ENCODE measurements around the gene KRTAP19-6. TPM values are rescaled to one million over a fixed set of nuclear protein-coding genes. Genes with fewer than 3 reads are reported as not detected.
"Not testable (repeated sequence)": the region's sequence is repeated elsewhere in the genome, so short reads cannot be mapped to it uniquely, and the experiment has no call there.

The KRTAP19-6 gene
- total RNA-seq, 1 donor from 2014 or later, result not detected

DNA sequence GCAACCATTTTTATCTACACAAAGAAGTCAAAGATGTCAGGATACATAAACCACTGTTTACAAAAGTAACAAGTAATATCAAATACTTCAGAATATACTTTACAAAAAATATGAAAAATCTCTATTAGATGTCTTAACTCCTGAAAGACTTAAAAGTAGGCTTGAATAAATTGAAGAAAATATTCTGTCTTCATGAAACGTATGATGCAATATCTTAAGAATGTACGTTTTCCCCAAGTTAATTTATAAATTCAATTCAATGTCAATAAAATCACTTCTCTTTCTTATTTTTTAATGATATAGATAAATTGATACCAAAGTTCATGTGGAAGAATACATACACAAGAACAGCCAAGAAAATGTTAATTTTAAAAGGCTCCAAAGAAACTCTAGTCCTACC, 13.4 kb upstream of the KRTAP19-6 start:
- TF ChIP-seq, protein P1, sequence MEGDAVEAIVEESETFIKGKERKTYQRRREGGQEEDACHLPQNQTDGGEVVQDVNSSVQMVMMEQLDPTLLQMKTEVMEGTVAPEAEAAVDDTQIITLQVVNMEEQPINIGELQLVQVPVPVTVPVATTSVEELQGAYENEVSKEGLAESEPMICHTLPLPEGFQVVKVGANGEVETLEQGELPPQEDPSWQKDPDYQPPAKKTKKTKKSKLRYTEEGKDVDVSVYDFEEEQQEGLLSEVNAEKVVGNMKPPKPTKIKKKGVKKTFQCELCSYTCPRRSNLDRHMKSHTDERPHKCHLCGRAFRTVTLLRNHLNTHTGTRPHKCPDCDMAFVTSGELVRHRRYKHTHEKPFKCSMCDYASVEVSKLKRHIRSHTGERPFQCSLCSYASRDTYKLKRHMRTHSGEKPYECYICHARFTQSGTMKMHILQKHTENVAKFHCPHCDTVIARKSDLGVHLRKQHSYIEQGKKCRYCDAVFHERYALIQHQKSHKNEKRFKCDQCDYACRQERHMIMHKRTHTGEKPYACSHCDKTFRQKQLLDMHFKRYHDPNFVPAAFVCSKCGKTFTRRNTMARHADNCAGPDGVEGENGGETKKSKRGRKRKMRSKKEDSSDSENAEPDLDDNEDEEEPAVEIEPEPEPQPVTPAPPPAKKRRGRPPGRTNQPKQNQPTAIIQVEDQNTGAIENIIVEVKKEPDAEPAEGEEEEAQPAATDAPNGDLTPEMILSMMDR (IDR thresholded peaks at IDR 0.05; ENCODE audit: unreplicated experiment), result no peak
- Mint-ChIP-seq H3K27ac (no peak overlapping the region), H3K4me1 (no peaks in the 10 kb centered on the region), H3K9me3 (peaks cover 53% of the 10 kb centered on the region), H3K4me3 (no peak overlapping the region), H3K27me3 (ENCODE audit: low read depth) (no peaks in the 10 kb centered on the region), H3K36me3 (no peaks in the 10 kb centered on the region)
- DNase-seq (ENCODE audit: low spot score in 2 of 2, unreplicated experiment in 2 of 2), result no peak

DNA sequence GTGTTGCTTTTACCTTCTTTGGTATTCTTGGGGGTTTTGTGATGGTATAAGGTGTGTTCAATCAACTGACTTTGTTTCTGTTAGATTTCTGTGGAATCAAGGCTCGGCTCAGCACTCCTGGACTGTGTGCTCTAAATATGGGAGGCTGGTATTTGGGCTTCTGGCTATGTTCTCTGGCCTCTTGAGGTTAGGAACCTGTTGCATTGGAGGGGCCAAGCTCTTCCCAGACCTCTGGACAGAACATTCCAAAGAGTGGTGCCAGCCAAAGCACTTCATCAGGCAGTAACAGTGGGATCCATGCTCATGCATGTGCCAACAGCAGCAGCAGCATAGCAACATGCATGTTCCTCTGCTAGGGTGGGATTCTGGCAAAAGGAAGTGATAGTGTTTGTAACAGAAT, 11.1 kb upstream of the KRTAP19-6 start:
- no peaks in the 10 kb centered on the region for H3K36me3 Mint-ChIP-seq
- H3K4me3 Mint-ChIP-seq, result no peak overlapping the region
- peaks cover 65% of the 10 kb centered on the region for H3K9me3 Mint-ChIP-seq
- no peak overlapping the region for H3K27ac Mint-ChIP-seq
- no peaks in the 10 kb centered on the region for H3K27me3 Mint-ChIP-seq (ENCODE audit: low read depth)
- TF ChIP-seq, protein P1 (IDR thresholded peaks at IDR 0.05; ENCODE audit: unreplicated experiment), result no peak
- no peaks in the 10 kb centered on the region for H3K4me1 Mint-ChIP-seq
- no peak for DNase-seq (ENCODE audit: low spot score in 2 of 2, unreplicated experiment in 2 of 2)

DNA sequence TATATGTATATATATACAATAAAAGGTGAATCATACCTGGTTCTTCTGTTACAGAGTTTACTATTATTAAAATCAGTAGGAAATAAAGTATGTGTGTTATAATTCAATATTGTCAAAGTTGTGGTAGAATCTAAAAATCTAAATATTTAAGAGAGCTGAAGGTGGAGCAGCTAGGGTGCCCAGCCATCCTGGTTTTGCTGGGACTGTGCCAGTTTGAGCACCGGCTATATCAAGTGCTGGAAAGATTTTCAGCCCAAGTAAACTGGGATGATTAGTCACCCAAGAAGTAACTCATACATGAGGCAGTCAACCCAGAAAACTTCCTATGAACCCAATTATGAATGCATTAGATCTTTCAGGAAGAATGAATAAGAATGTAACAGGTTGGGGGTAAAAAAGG, 22.8 kb downstream of the KRTAP19-6 start:
- peaks cover 31% of the 10 kb centered on the region for H3K9me3 Mint-ChIP-seq
- no peaks in the 10 kb centered on the region for H3K36me3 Mint-ChIP-seq
- TF ChIP-seq, protein P1 (IDR thresholded peaks at IDR 0.05; ENCODE audit: unreplicated experiment), result no peak
- H3K27ac Mint-ChIP-seq, result no peak overlapping the region
- DNase-seq (ENCODE audit: low spot score in 2 of 2, unreplicated experiment in 2 of 2), result no peak
- no peak overlapping the region for H3K4me3 Mint-ChIP-seq
- no peaks in the 10 kb centered on the region for H3K4me1 Mint-ChIP-seq
- H3K27me3 Mint-ChIP-seq (ENCODE audit: low read depth), result no peaks in the 10 kb centered on the region

DNA sequence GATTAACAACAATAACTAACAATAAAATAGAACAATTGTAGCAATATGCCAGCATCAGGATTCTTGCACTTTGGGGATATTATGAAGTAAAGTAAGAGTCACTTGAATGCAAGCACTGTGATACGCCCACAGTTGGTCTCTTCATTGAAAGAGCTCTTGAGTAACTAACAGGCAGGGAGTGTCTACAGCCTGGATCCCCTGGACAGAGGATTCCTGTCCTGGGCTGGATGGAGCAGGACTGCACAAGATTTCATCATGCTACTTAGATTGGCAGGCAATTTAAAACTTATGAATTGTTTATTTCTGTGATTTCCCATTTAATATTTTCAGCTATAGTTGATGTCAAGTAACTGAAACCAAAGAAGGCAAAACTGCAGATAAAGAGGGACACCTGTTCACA, 26.0 kb downstream of the KRTAP19-6 start:
- Mint-ChIP-seq H3K36me3 (no peaks in the 10 kb centered on the region), H3K4me3 (no peak overlapping the region), H3K27ac (no peak overlapping the region), H3K27me3 (ENCODE audit: low read depth) (no peaks in the 10 kb centered on the region), H3K4me1 (no peaks in the 10 kb centered on the region), H3K9me3 (peaks cover 31% of the 10 kb centered on the region)
- no peak for DNase-seq (ENCODE audit: low spot score in 2 of 2, unreplicated experiment in 2 of 2)
- TF ChIP-seq, protein P1 (IDR thresholded peaks at IDR 0.05; ENCODE audit: unreplicated experiment), result no peak

DNA sequence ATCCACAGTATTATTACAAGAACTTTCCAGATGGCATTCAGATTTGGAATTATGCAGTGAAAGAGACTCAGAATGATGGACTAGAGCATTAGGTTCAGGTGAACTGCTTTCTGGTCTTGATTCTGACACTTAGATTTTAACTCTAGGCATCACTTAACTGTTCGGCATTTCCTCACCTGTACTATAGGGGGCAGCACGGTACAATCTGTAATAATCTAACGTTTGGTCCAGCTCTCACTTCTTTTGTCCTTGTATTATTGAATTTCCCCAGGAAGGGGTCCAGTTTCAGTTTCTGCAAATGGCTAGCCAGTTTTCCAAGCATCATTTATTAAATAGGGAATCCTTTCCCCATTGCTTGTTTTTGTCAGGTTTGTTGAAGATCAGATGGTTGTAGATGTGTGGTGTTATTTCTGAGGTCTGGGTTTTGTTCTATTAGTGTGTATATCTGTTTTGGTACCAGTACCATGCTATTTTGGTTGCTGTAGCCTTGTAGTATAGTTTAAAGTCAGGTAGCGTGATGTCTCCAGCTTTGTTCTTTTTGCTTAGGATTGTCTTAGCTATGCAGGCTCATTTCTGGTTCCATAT, 36.0 kb downstream of the KRTAP19-6 start:
- not testable (repeated sequence) for DNase-seq (ENCODE audit: low spot score in 2 of 2, unreplicated experiment in 2 of 2); H3K27ac Mint-ChIP-seq; H3K4me1 Mint-ChIP-seq; H3K36me3 Mint-ChIP-seq; H3K27me3 Mint-ChIP-seq (ENCODE audit: low read depth); H3K4me3 Mint-ChIP-seq
- H3K9me3 Mint-ChIP-seq, result peaks cover 11% of the 10 kb centered on the region
- TF ChIP-seq, protein P1 (IDR thresholded peaks at IDR 0.05; ENCODE audit: unreplicated experiment), result peak; percentile 53

DNA sequence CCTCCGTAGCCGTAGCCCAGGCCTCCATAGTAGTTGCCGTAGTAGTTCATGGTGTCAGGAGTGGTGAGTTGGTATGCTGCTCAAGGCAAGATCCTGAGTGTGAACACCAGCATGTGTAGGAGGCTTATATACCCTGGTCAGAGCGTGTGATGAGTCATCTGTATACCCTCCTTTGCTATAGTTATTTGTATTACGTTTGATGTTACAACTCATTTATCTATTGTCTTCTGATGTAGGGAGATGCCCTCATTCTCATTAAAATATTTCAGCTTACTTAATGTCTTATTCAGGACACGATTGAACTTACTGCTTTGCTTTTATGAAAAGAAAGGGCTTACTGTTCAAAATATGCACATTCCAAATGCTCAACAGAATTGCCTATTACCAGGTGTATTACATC, 39.6 kb downstream of the KRTAP19-6 start, which contains the start of gene KRTAP19-5:
Gene KRTAP19-5, minus strand, starts transcription at position 101 of the 400 bp plus-strand sequence. Its CDS starts 51 bp downstream, at position 50.
- no peak within 1 kb of the TSS for H3K27ac Mint-ChIP-seq

More for the DNA sequence above, 39.6 kb downstream of the KRTAP19-6 start, which contains the start of gene KRTAP19-5:
- no peaks in the 10 kb centered on the region for H3K36me3 Mint-ChIP-seq
- peaks cover 2% of the 10 kb centered on the region for H3K9me3 Mint-ChIP-seq
- H3K27me3 Mint-ChIP-seq (ENCODE audit: low read depth), result no peaks in the 10 kb centered on the region
- no peak within 1 kb of the TSS for H3K4me3 Mint-ChIP-seq
- DNase-seq (ENCODE audit: low spot score in 2 of 2, unreplicated experiment in 2 of 2), result no peak
- TF ChIP-seq, protein P1 (IDR thresholded peaks at IDR 0.05; ENCODE audit: unreplicated experiment), result no peak
- H3K4me1 Mint-ChIP-seq, result no peaks in the 10 kb centered on the region
